PFSK-1 (cell line): ENCODE data around the gene ZMYND15.

Source experiments
- FOXP2 ChIP-seq: optimal IDR thresholded peaks from 2 replicates; pipeline ENCODE3; 2011; ENCODE audit warnings: borderline replicate concordance, control low read depth, inconsistent platforms; ENCODE audit not compliant: insufficient read depth; ENCODE audit errors: extremely low read length, extremely low read depth
- POLR2AphosphoS5 ChIP-seq: IDR thresholded peaks from 2 replicates; pipeline ENCODE4 v1.6.1; 2012; ENCODE audit warnings: low read depth, mild to moderate bottlenecking, control low read depth, low read length, moderate library complexity
- SIN3A ChIP-seq: IDR thresholded peaks from 2 replicates; pipeline ENCODE4 v1.6.1; 2012; ENCODE audit warnings: mild to moderate bottlenecking, low read length, moderate library complexity, borderline replicate concordance; ENCODE audit not compliant: insufficient read depth
- TAF1 ChIP-seq: IDR thresholded peaks from 2 replicates; pipeline ENCODE4 v1.6.1; 2012; ENCODE audit warnings: low read length, control low read depth, borderline replicate concordance; ENCODE audit not compliant: insufficient read depth
- TF ChIP-seq, protein P1 (sequence below), 2 experiments: IDR thresholded peaks; 2 replicates each; pipeline versions ENCODE4 v1.6.1 to v1.8.0; 2011 to 2012; ENCODE audit warnings: low read depth in 2 of 2, low read length in 2 of 2, control low read depth in 1 of 2, inconsistent platforms in 1 of 2, mild to moderate bottlenecking in 1 of 2, moderate library complexity in 1 of 2; ENCODE audit not compliant: insufficient read depth in 1 of 2

ZMYND15 gene

GRCh38 chr17:4753392-4753791, 13.8 kb downstream of the ZMYND15 start:
- TF ChIP-seq POLR2AphosphoS5: no peak
- TF ChIP-seq SIN3A: no peak
- TF ChIP-seq FOXP2: no peak
- TF ChIP-seq, protein P1, sequence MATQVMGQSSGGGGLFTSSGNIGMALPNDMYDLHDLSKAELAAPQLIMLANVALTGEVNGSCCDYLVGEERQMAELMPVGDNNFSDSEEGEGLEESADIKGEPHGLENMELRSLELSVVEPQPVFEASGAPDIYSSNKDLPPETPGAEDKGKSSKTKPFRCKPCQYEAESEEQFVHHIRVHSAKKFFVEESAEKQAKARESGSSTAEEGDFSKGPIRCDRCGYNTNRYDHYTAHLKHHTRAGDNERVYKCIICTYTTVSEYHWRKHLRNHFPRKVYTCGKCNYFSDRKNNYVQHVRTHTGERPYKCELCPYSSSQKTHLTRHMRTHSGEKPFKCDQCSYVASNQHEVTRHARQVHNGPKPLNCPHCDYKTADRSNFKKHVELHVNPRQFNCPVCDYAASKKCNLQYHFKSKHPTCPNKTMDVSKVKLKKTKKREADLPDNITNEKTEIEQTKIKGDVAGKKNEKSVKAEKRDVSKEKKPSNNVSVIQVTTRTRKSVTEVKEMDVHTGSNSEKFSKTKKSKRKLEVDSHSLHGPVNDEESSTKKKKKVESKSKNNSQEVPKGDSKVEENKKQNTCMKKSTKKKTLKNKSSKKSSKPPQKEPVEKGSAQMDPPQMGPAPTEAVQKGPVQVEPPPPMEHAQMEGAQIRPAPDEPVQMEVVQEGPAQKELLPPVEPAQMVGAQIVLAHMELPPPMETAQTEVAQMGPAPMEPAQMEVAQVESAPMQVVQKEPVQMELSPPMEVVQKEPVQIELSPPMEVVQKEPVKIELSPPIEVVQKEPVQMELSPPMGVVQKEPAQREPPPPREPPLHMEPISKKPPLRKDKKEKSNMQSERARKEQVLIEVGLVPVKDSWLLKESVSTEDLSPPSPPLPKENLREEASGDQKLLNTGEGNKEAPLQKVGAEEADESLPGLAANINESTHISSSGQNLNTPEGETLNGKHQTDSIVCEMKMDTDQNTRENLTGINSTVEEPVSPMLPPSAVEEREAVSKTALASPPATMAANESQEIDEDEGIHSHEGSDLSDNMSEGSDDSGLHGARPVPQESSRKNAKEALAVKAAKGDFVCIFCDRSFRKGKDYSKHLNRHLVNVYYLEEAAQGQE (IDR thresholded peaks at IDR 0.05; ENCODE audit: insufficient read depth in 1 of 2, low read depth in 2 of 2, low read length in 2 of 2): no peak
- TF ChIP-seq TAF1: no peak

DNA sequence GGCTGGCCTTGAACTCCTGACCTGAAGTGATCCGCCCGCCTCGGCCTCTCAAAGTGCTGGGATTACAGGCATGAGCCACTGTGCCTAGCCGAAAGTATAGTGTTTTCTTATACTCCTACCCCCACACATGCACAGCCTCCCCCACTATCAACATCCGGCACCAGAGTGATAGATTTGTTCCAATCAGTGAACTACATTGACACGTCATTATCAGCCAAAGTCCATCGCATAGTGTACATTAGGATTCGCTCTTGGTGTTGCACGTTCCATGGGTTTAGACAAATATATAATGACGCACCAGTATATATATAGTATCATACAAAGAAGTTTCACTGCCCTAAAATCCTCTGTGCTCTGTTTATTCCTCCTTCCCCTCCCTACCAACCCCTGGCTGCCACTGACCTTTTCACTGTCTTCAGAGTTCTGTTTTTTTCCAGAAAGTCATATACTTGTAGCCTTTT, 20.2 kb downstream of the ZMYND15 start:
- TF ChIP-seq, protein P1 (IDR thresholded peaks at IDR 0.05; ENCODE audit: insufficient read depth in 1 of 2, low read depth in 2 of 2, low read length in 2 of 2): no peak
- TF ChIP-seq TAF1: no peak
- no peak for TF ChIP-seq SIN3A
- TF ChIP-seq POLR2AphosphoS5: no peak
- no peak for TF ChIP-seq FOXP2

DNA sequence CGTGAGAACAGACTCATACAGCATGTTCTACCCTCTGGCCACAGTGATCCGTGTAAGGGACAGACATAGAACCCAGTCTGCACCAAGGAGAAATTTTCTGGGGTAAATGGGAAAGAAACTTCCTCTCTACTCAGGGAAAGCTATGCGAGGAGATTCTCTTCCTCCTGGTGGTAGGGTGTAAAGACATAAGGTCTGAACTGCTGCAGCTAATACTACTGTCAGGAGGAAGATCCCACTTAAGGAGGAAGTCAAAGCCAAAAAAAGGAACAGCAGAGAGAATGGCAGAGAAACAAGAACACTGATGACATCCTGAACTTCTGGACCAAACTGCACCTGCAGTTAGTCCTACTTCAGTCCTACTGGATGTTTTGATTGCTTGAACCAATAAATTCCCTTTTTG, 25.0 kb downstream of the ZMYND15 start:
- TF ChIP-seq TAF1 (no peak), FOXP2 (no peak), SIN3A (no peak), POLR2AphosphoS5 (no peak)
- TF ChIP-seq, protein P1 (IDR thresholded peaks at IDR 0.05; ENCODE audit: insufficient read depth in 1 of 2, low read depth in 2 of 2, low read length in 2 of 2): no peak

- TF ChIP-seq, protein P1 (IDR thresholded peaks at IDR 0.05; ENCODE audit: insufficient read depth in 1 of 2, low read depth in 2 of 2, low read length in 2 of 2): no peak
- TF ChIP-seq SIN3A (no peak), POLR2AphosphoS5 (no peak), TAF1 (no peak), FOXP2 (no peak)
These were observed 26.6 kb downstream of the ZMYND15 start for GRCh38 chr17:4766201-4766600.

GRCh38 chr17:4766723-4767122, 27.1 kb downstream of the ZMYND15 start:
- TF ChIP-seq, protein P1 (IDR thresholded peaks at IDR 0.05; ENCODE audit: insufficient read depth in 1 of 2, low read depth in 2 of 2, low read length in 2 of 2): no peak
- TF ChIP-seq TAF1: no peak
- no peak for TF ChIP-seq FOXP2
- TF ChIP-seq SIN3A: no peak
- TF ChIP-seq POLR2AphosphoS5: no peak
